ENCODE data around the gene PDZD2. TPM values are rescaled to one million over a fixed set of nuclear protein-coding genes. Genes with fewer than 3 reads are reported as not detected.
A peak's percentile ranks its signal among the peaks of the same experiment; 100 is the strongest.

PDZD2 gene
- total and polyA plus RNA-seq, 2 donors (not counting 3 experiments of a cell fraction or from before 2014, with no cell fraction given): 0.66 to 6.9 TPM

GRCh38 chr5:32100230-32100629 lies 461.3 kb downstream of the PDZD2 start:
- Histone ChIP-seq H3K27ac (ENCODE audit: insufficient read depth, low read depth, low read length) (peak overlapping the region; percentile 96), H3K27me3 (ENCODE audit: control insufficient read depth in 2 of 2, insufficient read depth in 2 of 2, low read length in 2 of 2) (no peaks in the 10 kb centered on the region), H3K9ac (replicated peaks; ENCODE audit: extremely low read depth, insufficient read depth, low read length) (peak overlapping the region; percentile 91), H3K4me1 (ENCODE audit: control insufficient read depth, extremely low read depth, insufficient read depth, low read length) (peaks cover 45% of the 10 kb centered on the region), H3K36me3 (ENCODE audit: control insufficient read depth in 2 of 2, extremely low read depth in 1 of 2, insufficient read depth in 2 of 2, low read length in 2 of 2) (peaks cover 4 to 9% of the 10 kb centered on the region in 2 experiments), H3K4me2 (ENCODE audit: insufficient read depth, low read length) (no peak overlapping the region), H3K79me2 (ENCODE audit: control insufficient read depth, insufficient read depth, low read length) (no peaks in the 10 kb centered on the region), H3K9me3 (replicated peaks; ENCODE audit: control insufficient read depth, insufficient read depth, low read length) (no peaks in the 10 kb centered on the region), H2AFZ (ENCODE audit: low read depth, low read length) (no peak overlapping the region), H3K9me1 (replicated peaks; ENCODE audit: control insufficient read depth, extremely low read depth, insufficient read depth, low read length) (no peaks in the 10 kb centered on the region), H3K4me3 (replicated peaks in 1 of 3; ENCODE audit: insufficient read depth in 1 of 3, low read depth in 1 of 3, low read length in 3 of 3) (no peak overlapping the region), H4K20me1 (replicated peaks; ENCODE audit: control insufficient read depth, extremely low read depth, insufficient read depth, low read length) (no peaks in the 10 kb centered on the region)
- ChIA-PET POLR2A (no interaction called here), CTCF (no interaction called here)
- FAIRE-seq (peak; percentile 76), DNase-seq (ENCODE audit: low read depth, low spot score) (peak; percentile 82)
- dilution Hi-C loops (cut with MboI; ENCODE audit: extremely low pct_ligation_motif_present, low sequenced_read_pairs): no loop called here
- TF ChIP-seq GATA2 (IDR thresholded peaks at IDR 0.05; ENCODE audit: insufficient read depth, insufficient read length, low read depth, low read length) (no peak), MYC (IDR thresholded peaks at IDR 0.05; ENCODE audit: low read depth, low read length) (no peak), POLR2AphosphoS5 (IDR thresholded peaks at IDR 0.05; ENCODE audit: insufficient read depth, low read depth, low read length) (no peak), POLR2A (IDR thresholded peaks at IDR 0.05; ENCODE audit: low read depth, low read length) (no peak), JUN (IDR thresholded peaks at IDR 0.05; ENCODE audit: borderline replicate concordance, insufficient read depth, insufficient read length, low read depth) (no peak), EZH2 (IDR thresholded peaks at IDR 0.05; ENCODE audit: borderline replicate concordance, low read depth, low read length, severe bottlenecking) (no peak), CTCF (IDR thresholded peaks at IDR 0.05; ENCODE audit: extremely low read depth in 1 of 2, insufficient read depth in 1 of 2, low read depth in 1 of 2, low read length in 2 of 2) (no peak), FOS (IDR thresholded peaks at IDR 0.05; ENCODE audit: borderline replicate concordance, insufficient read depth, low read length) (no peak), MAX (IDR thresholded peaks at IDR 0.05; ENCODE audit: insufficient read depth, insufficient read length) (no peak)
- intact Hi-C loops (cut with micrococcal nuclease): no loop called here
- BruUV-seq (replicated peaks): no TSS peak

Measured in endothelial cell of umbilical vein (primary cell).